Measurements from ENCODE around the gene ZNRF1.

ZNRF1 gene

GRCh38 chr16:74991593-74992403 lies 7.0 kb upstream of the ZNRF1 start:
- TF ChIP-seq RAD21 (IDR thresholded peaks at IDR 0.05; ENCODE audit: low read depth), result no peak

- TF ChIP-seq, protein P1, sequence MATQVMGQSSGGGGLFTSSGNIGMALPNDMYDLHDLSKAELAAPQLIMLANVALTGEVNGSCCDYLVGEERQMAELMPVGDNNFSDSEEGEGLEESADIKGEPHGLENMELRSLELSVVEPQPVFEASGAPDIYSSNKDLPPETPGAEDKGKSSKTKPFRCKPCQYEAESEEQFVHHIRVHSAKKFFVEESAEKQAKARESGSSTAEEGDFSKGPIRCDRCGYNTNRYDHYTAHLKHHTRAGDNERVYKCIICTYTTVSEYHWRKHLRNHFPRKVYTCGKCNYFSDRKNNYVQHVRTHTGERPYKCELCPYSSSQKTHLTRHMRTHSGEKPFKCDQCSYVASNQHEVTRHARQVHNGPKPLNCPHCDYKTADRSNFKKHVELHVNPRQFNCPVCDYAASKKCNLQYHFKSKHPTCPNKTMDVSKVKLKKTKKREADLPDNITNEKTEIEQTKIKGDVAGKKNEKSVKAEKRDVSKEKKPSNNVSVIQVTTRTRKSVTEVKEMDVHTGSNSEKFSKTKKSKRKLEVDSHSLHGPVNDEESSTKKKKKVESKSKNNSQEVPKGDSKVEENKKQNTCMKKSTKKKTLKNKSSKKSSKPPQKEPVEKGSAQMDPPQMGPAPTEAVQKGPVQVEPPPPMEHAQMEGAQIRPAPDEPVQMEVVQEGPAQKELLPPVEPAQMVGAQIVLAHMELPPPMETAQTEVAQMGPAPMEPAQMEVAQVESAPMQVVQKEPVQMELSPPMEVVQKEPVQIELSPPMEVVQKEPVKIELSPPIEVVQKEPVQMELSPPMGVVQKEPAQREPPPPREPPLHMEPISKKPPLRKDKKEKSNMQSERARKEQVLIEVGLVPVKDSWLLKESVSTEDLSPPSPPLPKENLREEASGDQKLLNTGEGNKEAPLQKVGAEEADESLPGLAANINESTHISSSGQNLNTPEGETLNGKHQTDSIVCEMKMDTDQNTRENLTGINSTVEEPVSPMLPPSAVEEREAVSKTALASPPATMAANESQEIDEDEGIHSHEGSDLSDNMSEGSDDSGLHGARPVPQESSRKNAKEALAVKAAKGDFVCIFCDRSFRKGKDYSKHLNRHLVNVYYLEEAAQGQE (IDR thresholded peaks at IDR 0.05; ENCODE audit: low read depth), result no peak
- no peak for TF ChIP-seq FOXM1 (IDR thresholded peaks at IDR 0.05; ENCODE audit: borderline replicate concordance, low read depth)
- TF ChIP-seq, protein P2, sequence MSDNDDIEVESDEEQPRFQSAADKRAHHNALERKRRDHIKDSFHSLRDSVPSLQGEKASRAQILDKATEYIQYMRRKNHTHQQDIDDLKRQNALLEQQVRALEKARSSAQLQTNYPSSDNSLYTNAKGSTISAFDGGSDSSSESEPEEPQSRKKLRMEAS (IDR thresholded peaks at IDR 0.05), result no peak
- no peak for TF ChIP-seq EP300 (IDR thresholded peaks at IDR 0.05; ENCODE audit: borderline replicate concordance)
- no peak for TF ChIP-seq YY1 (IDR thresholded peaks at IDR 0.05; ENCODE audit: low read depth)
- TF ChIP-seq EGR1 (IDR thresholded peaks at IDR 0.05), result no peak
These were observed 2.8 kb upstream of the ZNRF1 start for GRCh38 chr16:74995986-74996385.

GRCh38 chr16:74997042-74997491 lies 1.8 kb upstream of the ZNRF1 start:
- TF ChIP-seq CEBPB (IDR thresholded peaks at IDR 0.05) (no peak), NFIC (IDR thresholded peaks at IDR 0.05) (no peak), RAD21 (IDR thresholded peaks at IDR 0.05; ENCODE audit: low read depth) (no peak), EGR1 (IDR thresholded peaks at IDR 0.05) (no peak), FOXM1 (IDR thresholded peaks at IDR 0.05; ENCODE audit: borderline replicate concordance, low read depth) (no peak), TEAD4 (IDR thresholded peaks at IDR 0.05) (no peak), ZBTB7A (IDR thresholded peaks at IDR 0.05; ENCODE audit: low read depth) (no peak), USF1 (IDR thresholded peaks at IDR 0.05) (no peak), YY1 (IDR thresholded peaks at IDR 0.05; ENCODE audit: low read depth) (no peak), EP300 (IDR thresholded peaks at IDR 0.05; ENCODE audit: borderline replicate concordance) (no peak), CREB1 (IDR thresholded peaks at IDR 0.05; ENCODE audit: low read depth) (no peak), TCF12 (IDR thresholded peaks at IDR 0.05; ENCODE audit: low read depth) (no peak), TAF1 (IDR thresholded peaks at IDR 0.05; ENCODE audit: low read depth) (no peak)
- TF ChIP-seq, protein P1 (IDR thresholded peaks at IDR 0.05; ENCODE audit: low read depth), result no peak
- TF ChIP-seq, protein P2 (IDR thresholded peaks at IDR 0.05), result no peak

DNA sequence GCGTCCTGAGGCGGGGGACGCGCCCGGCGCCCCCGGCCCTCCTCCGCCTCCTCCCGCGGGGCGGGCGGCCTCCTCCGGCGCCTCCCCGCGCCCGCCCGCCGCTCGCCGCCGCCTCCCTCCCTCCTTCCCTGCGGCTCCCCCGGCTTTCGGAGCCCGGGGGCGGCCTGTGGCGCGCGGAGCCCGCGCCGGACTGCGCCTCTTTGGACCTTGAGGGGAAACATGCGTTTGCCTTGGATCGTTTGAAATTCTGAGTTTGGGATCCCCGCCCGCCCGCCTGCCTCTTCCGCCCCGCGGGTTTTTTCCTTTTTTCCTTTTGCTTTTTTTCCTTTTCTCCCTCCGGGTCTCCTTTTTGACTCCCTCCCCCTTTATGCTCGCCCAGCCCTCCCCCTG lies 390 bp downstream of the ZNRF1 start:
- no peak for TF ChIP-seq YY1 (IDR thresholded peaks at IDR 0.05; ENCODE audit: low read depth)
- TF ChIP-seq EP300 (IDR thresholded peaks at IDR 0.05; ENCODE audit: borderline replicate concordance), result no peak
- no peak for TF ChIP-seq CEBPB (IDR thresholded peaks at IDR 0.05)
- no peak for TF ChIP-seq ZBTB7A (IDR thresholded peaks at IDR 0.05; ENCODE audit: low read depth)
- no peak for TF ChIP-seq FOXM1 (IDR thresholded peaks at IDR 0.05; ENCODE audit: borderline replicate concordance, low read depth)

GRCh38 chr16:74999609-75000480 lies 1.0 kb downstream of the ZNRF1 start:
- no peak for TF ChIP-seq NFIC (IDR thresholded peaks at IDR 0.05)
- TF ChIP-seq CREB1 (IDR thresholded peaks at IDR 0.05; ENCODE audit: low read depth), result no peak
- TF ChIP-seq EP300 (IDR thresholded peaks at IDR 0.05; ENCODE audit: borderline replicate concordance), result 0 out of 2 replicates have a peak, but pooled peaks have one; percentile 18
- TF ChIP-seq, protein P1 (IDR thresholded peaks at IDR 0.05; ENCODE audit: low read depth), result no peak
- TF ChIP-seq ZBTB7A (IDR thresholded peaks at IDR 0.05; ENCODE audit: low read depth), result peak; percentile 54; the same call in 1 of the 2 replicates
- TF ChIP-seq, protein P2 (IDR thresholded peaks at IDR 0.05), result 0 out of 2 replicates have a peak, but pooled peaks have one; percentile 13
- no peak for TF ChIP-seq TCF12 (IDR thresholded peaks at IDR 0.05; ENCODE audit: low read depth)

Data from Ishikawa (cell line).